Adrenal gland (tissue), 19 donors: ENCODE data around the gene UPP2. TPM values are rescaled to one million over a fixed set of nuclear protein-coding genes. Genes with fewer than 3 reads are reported as not detected.

Experiments used
- DNase-seq, 7 donors: peaks; one replicate each; pipeline ENCODE4 v3.0.0-alpha.2; 2019 to 2020
- H3K27ac ChIP-seq, 5 donors: fragments of 200-600 bp; sonication (generic) in 4 of 5; 1 replicate in 3 of 5; 2 replicates in 2 of 5; pipeline versions ENCODE4 v1.5.1 to v1.8.0; 2016 to 2020; ENCODE audit warnings: mild to moderate bottlenecking in 1 of 5
- H3K27me3 ChIP-seq: fragments of 200-600 bp; 2 replicates; pipeline ENCODE4 v1.8.0; 2021
- H3K36me3 ChIP-seq, 2 donors: fragments of 200-600 bp; replicated peaks in 1 of 2; 1 replicate in 1 of 2; 2 replicates in 1 of 2; pipeline versions ENCODE4 v1.5.1 to v1.8.0; 2018 to 2022
- H3K4me1 ChIP-seq, 2 donors: fragments of 200-600 bp; replicated peaks in 1 of 2; 1 replicate in 1 of 2; 2 replicates in 1 of 2; pipeline versions ENCODE4 v1.5.1 to v1.8.0; 2018 to 2021
- H3K4me3 ChIP-seq, 4 donors: fragments of 200-600 bp; sonication (generic) in 3 of 4; one replicate each; pipeline ENCODE4 v1.5.1; 2016 to 2018
- H3K9me3 ChIP-seq, 3 donors: fragments of 200-600 bp; sonication (generic) in 1 of 3; replicated peaks in 1 of 3; 1 replicate in 2 of 3; 2 replicates in 1 of 3; pipeline versions ENCODE4 v1.5.1 to v1.8.0; 2016 to 2021
- POLR2A ChIP-seq, 2 donors: fragments of 450-650 bp; IDR thresholded peaks; one replicate each; pipeline ENCODE4 v1.6.1; 2017; ENCODE audit warnings: antibody characterized with exemption in 2 of 2, mild to moderate bottlenecking in 2 of 2, moderate library complexity in 1 of 2
- WGBS, 4 donors: extraction: QIAGEN DNeasy Blood & Tissue Kit in 2 of 4; methylation state at CpG; one replicate each; pipeline versions ENCODE4 v1.1.5 to v1.1.7; 2013 to 2017; 5-methylcytosine and 5-hydroxymethylcytosine counted together
- intact Hi-C, 2 donors: fragments of 100-400 bp; cut with DNase I; formaldehyde crosslinking; loops; one replicate each; pipeline versions ENCODE4 v1.14.1 to v1.15.0; 2022 to 2023
- long read RNA-seq, 10 donors: library from polyadenylated mRNA in 3 of 10; unstranded in 2 of 10; stranded (forward) in 1 of 10; transcript quantifications; one replicate each; pipeline ENCODE4 v2.0.0 and lab custom pipeline, GENCODE V29; 2021 to 2026
- polyA plus RNA-seq, 3 donors: library from polyadenylated mRNA; stranded (reverse); fragments of 200-250 nt in 2 of 3; fragments of 350-450 nt in 1 of 3; fragmentation: Illumina TruSeq in 1 of 3; extraction: RNeasy Lipid Tissue Mini Kit (QIAGEN cat#74804) in 1 of 3; gene quantifications; one replicate each; pipeline ENCODE4 v1.2.3, GENCODE V29; 2013 to 2014
- total RNA-seq, 9 donors: library from RNA; depleted of rRNA in 4 of 9; stranded (reverse); fragments of >200 nt in 4 of 9; fragments of 120-200 nt in 1 of 9; fragmentation: NEBNext Ultra II Directional in 1 of 9; extraction: Animal tissue kit (Norgen Biotek cat#: 25700) in 1 of 9; gene quantifications; one replicate each; pipeline versions ENCODE4 v1.1.0 to v1.2.4, GENCODE V29; 2013 to 2023
- TF ChIP-seq, protein P1 (sequence below), 6 experiments: fragments of 450-650 bp in 4 of 6; fragments of 200-600 bp in 2 of 6; sonication (generic) in 1 of 6; IDR thresholded peaks; 1 replicate in 5 of 6; 2 replicates in 1 of 6; pipeline versions ENCODE4 v1.5.1 to v1.8.0; 2016 to 2021; ENCODE audit warnings: antibody characterized with exemption in 6 of 6, mild to moderate bottlenecking in 2 of 6, moderate library complexity in 1 of 6
- donor health status: healthy with polysubstance abuse.
- donor health status: Bipolar disorder and iron deficiency.
- donor health status: DM: yes; HTN: yes; CAD: no.
- donor health status: DM: no; HTN: no; CAD: no.
- donor health status: DM: no; HTN: no; CAD: no.
- donor health status: DM: yes; HTN: yes; CAD: no.

Gene UPP2
- under 1 TPM in 3 of 9 donors, not detected in 6; 0.06 to 0.18 (median 0.14) TPM for total RNA-seq
- polyA plus RNA-seq, result under 1 TPM; 0.05 to 0.08 (median 0.07) TPM
- long read RNA-seq, donor 1, result 0 reads
- long read RNA-seq, donor 2, result 0 reads
- long read RNA-seq, donor 3, result 0 reads
- long read RNA-seq, donor 4, result 0 reads
- long read RNA-seq, donor 5, result 0 reads
- long read RNA-seq, donor 6, result 0 reads
- long read RNA-seq, donor 7, result 0 reads
- long read RNA-seq, donor 8, result 0 reads
- long read RNA-seq, donor 9, result 0 reads
- long read RNA-seq, donor 10, result 0 reads

DNA sequence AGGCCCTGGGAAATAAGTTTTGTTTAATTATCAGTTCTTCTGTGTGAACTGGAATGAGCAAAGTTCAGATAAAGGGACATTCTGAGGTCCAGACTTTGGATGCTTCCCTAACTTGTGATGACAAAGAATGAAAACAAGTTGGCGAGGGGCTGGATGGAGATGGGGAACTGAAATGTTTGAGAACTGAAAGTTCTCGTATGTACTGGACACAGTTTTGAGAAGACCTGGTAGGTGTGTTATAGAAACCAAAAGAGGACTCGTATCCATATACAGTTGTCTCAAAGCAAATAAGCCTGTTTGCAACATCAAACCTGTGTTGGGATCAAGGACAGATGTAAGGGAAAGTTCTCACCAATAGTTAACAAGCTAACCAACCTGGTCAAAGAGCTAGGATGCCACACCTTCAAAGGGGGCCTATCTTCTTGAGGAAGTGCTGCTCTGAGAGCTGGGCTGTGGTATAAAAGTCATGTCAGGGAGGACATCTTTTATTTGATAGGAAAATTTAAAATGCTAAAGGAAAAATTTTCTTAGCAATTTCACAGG is at the start of gene UPP2:
Gene UPP2 (plus strand): TSS at position 493 of the 543 bp plus-strand sequence. CDS start 188 bp downstream, outside the sequence.
- no peak within 1 kb of the TSS for H3K4me3 ChIP-seq
- H3K9me3 ChIP-seq, result no peaks in the 10 kb centered on the region
- H3K4me1 ChIP-seq, result no peaks in the 10 kb centered on the region
- H3K27me3 ChIP-seq, result no peaks in the 10 kb centered on the region
- no peak for TF ChIP-seq POLR2A (IDR thresholded peaks at IDR 0.05)
- TF ChIP-seq, protein P1, sequence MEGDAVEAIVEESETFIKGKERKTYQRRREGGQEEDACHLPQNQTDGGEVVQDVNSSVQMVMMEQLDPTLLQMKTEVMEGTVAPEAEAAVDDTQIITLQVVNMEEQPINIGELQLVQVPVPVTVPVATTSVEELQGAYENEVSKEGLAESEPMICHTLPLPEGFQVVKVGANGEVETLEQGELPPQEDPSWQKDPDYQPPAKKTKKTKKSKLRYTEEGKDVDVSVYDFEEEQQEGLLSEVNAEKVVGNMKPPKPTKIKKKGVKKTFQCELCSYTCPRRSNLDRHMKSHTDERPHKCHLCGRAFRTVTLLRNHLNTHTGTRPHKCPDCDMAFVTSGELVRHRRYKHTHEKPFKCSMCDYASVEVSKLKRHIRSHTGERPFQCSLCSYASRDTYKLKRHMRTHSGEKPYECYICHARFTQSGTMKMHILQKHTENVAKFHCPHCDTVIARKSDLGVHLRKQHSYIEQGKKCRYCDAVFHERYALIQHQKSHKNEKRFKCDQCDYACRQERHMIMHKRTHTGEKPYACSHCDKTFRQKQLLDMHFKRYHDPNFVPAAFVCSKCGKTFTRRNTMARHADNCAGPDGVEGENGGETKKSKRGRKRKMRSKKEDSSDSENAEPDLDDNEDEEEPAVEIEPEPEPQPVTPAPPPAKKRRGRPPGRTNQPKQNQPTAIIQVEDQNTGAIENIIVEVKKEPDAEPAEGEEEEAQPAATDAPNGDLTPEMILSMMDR (IDR thresholded peaks at IDR 0.05), result no peak
- no peaks in the 10 kb centered on the region for H3K36me3 ChIP-seq
- DNase-seq, result no peak
- 73 to 87% (median 83%) methylated on average over 3 of the region's 3 CpGs for WGBS, 4 donors
- H3K27ac ChIP-seq, result no peak within 1 kb of the TSS
- intact Hi-C loops, result no loop called here

DNA sequence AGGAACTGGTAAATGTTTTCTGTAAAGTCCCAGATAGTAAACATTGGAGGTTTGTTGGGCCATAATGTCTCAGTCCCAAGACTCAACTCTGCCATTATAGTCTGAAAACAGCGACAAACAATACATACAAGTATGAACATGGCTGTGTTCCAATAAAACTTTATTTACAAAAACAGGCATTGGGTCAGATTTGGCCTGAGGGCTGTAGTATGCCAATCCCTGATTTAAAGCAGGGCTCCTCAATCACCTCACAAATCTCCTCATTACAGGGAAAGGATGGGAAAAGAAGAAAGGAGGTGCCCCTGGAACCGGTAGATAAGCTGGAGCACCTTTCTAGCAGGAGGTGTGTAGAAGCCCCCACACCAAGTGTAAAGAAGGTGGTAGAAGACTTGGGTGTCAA is 48.9 kb upstream of the UPP2 start:
- H3K27me3 ChIP-seq, result no peaks in the 10 kb centered on the region
- no peak overlapping the region for H3K4me3 ChIP-seq
- intact Hi-C loops, result no loop called here
- no peak for DNase-seq
- TF ChIP-seq POLR2A (IDR thresholded peaks at IDR 0.05), result no peak
- TF ChIP-seq, protein P1 (IDR thresholded peaks at IDR 0.05), result no peak
- H3K9me3 ChIP-seq, result no peaks in the 10 kb centered on the region
- H3K36me3 ChIP-seq, result no peaks in the 10 kb centered on the region
- H3K4me1 ChIP-seq, result no peaks in the 10 kb centered on the region
- WGBS, 4 donors, result 89 to 100% (median 92%) methylated on average over 2 of the region's 2 CpGs
- H3K27ac ChIP-seq, result no peak overlapping the region

DNA sequence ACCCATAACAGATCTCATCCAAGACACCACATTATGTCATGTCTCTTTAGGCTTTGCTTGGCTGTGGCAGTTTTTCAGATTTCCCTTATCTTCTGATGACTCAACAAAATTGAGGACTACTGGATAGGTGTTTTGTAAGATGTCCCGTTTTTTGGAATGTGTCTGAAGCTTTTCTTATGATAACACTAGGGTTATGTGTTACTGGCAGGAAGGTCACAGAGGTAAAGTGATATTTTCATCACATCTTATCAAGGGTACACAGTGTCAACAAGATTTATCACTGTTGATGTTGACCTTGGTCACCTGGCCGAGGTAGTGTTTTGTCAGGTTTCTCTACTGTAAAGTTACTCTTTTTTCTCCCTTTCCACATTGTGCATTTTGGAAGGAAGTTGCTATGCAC is 44.8 kb upstream of the UPP2 start:
- Histone ChIP-seq H3K27ac (no peak overlapping the region), H3K27me3 (no peaks in the 10 kb centered on the region), H3K36me3 (no peaks in the 10 kb centered on the region), H3K9me3 (no peaks in the 10 kb centered on the region), H3K4me1 (peaks cover 7 to 10% of the 10 kb centered on the region in 2 donors), H3K4me3 (no peak overlapping the region)
- intact Hi-C loops, result no loop called here
- no peak for DNase-seq
- whole genome bisulfite sequencing, 4 donors, result 15 to 29% (median 24%) methylated on average over 2 of the region's 2 CpGs
- no peak for TF ChIP-seq POLR2A (IDR thresholded peaks at IDR 0.05)
- TF ChIP-seq, protein P1 (IDR thresholded peaks at IDR 0.05), result no peak

DNA sequence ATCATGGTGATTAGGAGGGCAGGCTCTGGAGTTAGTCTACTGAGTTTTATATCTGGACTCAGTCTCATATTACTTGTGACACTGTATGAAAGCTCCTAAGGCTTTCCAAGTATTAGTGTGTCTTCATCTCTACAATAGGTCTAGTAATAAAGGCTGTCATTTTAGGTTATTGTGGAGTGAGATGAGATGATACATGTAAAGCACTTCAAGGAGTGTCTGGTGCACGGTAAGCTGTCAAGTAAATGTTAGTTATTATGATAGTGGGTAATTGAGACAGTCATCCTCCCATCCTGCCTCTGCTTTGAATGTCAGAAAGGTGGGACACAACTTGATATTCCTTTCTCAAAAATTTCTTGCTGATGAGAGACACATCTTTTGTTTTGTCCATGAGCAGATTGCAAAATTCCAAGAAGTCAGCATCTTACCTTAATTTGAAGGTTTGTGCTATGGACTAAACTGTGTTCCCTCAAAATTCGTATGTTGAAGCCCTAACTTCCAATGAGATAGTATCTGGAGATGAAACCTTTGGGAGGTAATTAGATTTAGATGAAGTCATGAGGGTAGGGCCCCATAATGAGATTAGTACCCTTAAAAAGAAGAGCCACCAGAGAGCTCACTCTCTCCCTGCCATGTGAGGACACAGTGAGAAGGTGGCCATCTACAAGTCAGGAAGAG is 41.4 kb upstream of the UPP2 start:
- intact Hi-C loops, result no loop called here

More for the DNA sequence above, 41.4 kb upstream of the UPP2 start:
- Histone ChIP-seq H3K4me3 (no peak overlapping the region), H3K27ac (peak overlapping the region in 4 of 5 donors; percentile 13 to 64 (median 46)), H3K9me3 (no peaks in the 10 kb centered on the region), H3K27me3 (no peaks in the 10 kb centered on the region), H3K36me3 (no peaks in the 10 kb centered on the region), H3K4me1 (peaks cover 7 to 10% of the 10 kb centered on the region in 2 donors)
- TF ChIP-seq, protein P1 (IDR thresholded peaks at IDR 0.05), result no peak
- TF ChIP-seq POLR2A (IDR thresholded peaks at IDR 0.05), result no peak
- DNase-seq, result no peak
- WGBS, 4 donors, result 65 to 92% (median 73%) methylated on average over 2 of the region's 2 CpGs
